GM12875 (cell line): ENCODE measurements around the gene AIG1.
"Not testable (repeated sequence)": the region's sequence is repeated elsewhere in the genome, so short reads cannot be mapped to it uniquely, and the experiment has no call there.

Experiments
- H3K4me3 ChIP-seq: one replicate; pipeline ENCODE4 v1.5.1; 2011; ENCODE audit warnings: low read depth, low read length, control low read depth
- TF ChIP-seq, protein P1 (sequence below): IDR thresholded peaks from 2 replicates; pipeline ENCODE4 v1.5.1; 2011; ENCODE audit warnings: low read depth, mild to moderate bottlenecking, control low read depth, inconsistent platforms, low read length, moderate library complexity, borderline replicate concordance; ENCODE audit not compliant: insufficient read depth

The AIG1 gene

GRCh38 chr6:143166247-143166695, 105.6 kb downstream of the AIG1 start:
- TF ChIP-seq, protein P1, sequence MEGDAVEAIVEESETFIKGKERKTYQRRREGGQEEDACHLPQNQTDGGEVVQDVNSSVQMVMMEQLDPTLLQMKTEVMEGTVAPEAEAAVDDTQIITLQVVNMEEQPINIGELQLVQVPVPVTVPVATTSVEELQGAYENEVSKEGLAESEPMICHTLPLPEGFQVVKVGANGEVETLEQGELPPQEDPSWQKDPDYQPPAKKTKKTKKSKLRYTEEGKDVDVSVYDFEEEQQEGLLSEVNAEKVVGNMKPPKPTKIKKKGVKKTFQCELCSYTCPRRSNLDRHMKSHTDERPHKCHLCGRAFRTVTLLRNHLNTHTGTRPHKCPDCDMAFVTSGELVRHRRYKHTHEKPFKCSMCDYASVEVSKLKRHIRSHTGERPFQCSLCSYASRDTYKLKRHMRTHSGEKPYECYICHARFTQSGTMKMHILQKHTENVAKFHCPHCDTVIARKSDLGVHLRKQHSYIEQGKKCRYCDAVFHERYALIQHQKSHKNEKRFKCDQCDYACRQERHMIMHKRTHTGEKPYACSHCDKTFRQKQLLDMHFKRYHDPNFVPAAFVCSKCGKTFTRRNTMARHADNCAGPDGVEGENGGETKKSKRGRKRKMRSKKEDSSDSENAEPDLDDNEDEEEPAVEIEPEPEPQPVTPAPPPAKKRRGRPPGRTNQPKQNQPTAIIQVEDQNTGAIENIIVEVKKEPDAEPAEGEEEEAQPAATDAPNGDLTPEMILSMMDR: no peak
- H3K4me3 ChIP-seq: no peak overlapping the region

DNA sequence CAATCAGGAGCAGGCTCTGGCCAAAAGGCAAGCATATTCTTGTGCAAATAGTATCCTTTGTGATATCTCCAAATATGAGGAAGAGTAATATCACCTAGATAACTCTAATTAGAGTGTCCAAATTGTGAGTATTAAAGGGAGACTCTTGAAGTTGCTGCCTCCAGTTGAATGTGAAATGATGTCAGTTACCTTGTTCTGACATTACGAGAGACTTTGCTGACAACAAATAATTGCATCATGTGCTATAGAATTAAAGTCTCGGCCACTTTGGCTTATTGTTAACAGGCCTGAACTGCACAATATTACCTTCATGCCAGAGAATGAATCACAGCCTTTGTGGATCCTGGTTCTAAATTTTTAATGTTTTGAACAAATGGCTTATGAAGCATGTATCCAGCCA, 106.5 kb downstream of the AIG1 start:
- TF ChIP-seq, protein P1: no peak
- no peak overlapping the region for H3K4me3 ChIP-seq

DNA sequence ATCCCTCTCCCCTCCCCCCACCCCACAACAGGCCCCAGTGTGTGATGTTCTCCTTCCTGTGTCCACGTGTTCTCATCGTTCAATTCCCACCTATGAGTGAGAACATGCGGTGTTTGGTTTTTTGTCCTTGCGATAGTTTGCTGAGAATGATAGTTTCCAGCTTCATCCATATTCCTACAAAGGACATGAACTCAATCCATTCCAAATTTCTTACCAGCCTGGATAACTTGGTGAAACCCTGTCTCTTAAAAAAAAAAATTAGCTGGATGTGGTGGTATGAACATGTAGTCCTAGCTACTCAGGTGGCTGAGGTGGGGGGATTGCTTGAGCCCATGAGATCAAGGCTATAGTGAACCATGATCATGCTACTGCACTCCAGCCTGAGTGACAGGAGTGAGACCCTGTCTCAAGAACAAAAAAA, 107.7 kb downstream of the AIG1 start:
- H3K4me3 ChIP-seq: not testable (repeated sequence)

DNA sequence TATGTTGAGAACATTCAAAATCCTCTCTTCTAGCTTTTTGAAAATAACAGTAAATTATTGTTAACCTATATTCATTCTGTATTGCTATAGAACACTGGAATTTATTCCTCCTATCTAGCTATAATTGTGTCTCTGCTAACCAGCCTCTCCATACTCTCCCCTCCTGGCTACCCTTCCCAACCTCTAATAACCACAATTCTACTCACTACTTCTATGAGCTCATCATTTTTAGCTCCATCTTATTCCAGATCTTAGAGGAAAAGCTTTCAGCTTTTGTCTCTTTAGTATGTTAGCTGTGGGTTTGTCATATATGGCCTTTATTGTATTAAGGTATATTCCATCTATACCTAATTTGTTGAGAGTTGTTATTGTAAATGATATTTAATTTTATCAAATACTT, 108.8 kb downstream of the AIG1 start:
- no peak overlapping the region for H3K4me3 ChIP-seq
- TF ChIP-seq, protein P1: no peak

- no peak overlapping the region for H3K4me3 ChIP-seq
- TF ChIP-seq, protein P1: no peak
Observed at GRCh38 chr6:143174516-143174915, 113.8 kb downstream of the AIG1 start.

GRCh38 chr6:143174951-143175350, 114.3 kb downstream of the AIG1 start:
- H3K4me3 ChIP-seq: no peak overlapping the region
- TF ChIP-seq, protein P1: no peak

DNA sequence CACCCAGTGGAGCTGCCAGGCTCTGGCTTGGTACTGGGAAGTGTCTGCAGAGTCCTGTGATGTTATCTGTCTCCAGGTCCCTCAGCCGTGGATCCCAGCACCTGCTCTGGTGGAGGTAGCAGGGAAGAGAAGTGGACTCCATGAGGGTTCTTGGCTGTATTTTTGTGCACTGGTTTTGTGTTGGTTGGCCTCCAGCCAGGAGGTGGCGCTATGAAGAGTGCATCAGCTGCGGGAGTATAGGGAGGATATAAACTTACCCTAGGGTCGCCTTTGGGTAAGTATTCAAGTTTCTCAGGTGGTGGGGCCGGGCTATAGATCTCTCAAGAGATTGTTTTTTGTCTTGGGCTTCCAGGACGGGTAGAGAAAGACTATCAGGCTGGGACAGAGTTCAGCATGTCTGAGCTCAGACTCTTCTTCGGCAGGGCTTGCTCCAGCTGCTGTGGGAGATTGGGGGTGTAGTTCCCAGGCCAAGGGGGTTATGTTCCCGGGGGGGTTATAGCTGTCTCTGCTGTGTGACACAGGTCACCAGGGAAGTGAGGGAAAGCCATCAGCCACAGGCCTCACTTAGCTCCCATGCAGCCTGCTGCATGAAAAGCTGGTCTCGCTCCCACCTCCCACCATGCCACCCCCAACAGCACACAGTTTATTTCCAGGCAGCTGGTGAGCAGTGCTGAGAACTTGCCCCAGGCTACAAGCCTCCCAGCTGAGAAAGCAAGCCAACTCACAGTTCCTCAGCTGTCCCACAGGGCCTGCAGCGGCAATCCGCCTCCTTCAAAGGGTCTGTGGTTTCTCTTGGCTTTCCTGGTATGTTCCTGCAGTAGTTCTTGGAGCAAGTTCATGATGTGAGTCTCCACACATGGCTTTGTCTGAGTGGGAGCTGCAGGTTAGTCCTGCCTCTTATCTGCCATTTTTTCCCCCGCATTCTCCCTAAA, 115.7 kb downstream of the AIG1 start:
- TF ChIP-seq, protein P1: peak; percentile 19; the same call in 1 of the 2 replicates
- no peak overlapping the region for H3K4me3 ChIP-seq
